ENCODE results near the gene CCDC171. TPM values are rescaled to one million over a fixed set of nuclear protein-coding genes. Genes with fewer than 3 reads are reported as not detected.

CCDC171 gene
- total RNA-seq, 3 donors from 2014 or later (not counting 1 experiment from before 2014, with no cell fraction given), result 1.5 to 2.6 (median 2.2) TPM

- Mint-ChIP-seq H3K9me3 (peaks cover 0 to 4% of the 10 kb centered on the region in 2 donors), H3K4me1 (no peaks in the 10 kb centered on the region), H3K36me3 (no peaks in the 10 kb centered on the region), H3K4me3 (no peak overlapping the region), H3K27ac (no peak overlapping the region), H3K27me3 (ENCODE audit: low read depth in 2 of 2) (peaks cover 5 to 16% of the 10 kb centered on the region in 2 donors)
- Histone ChIP-seq H3K4me1 (ENCODE audit: control insufficient read depth, insufficient read depth, low read length) (no peaks in the 10 kb centered on the region), H3K27ac (ENCODE audit: low read length) (no peak overlapping the region), H3K9me3 (ENCODE audit: control insufficient read depth, insufficient read depth, low read length) (no peaks in the 10 kb centered on the region), H3K27me3 (ENCODE audit: control insufficient read depth, insufficient read depth, low read length) (no peaks in the 10 kb centered on the region), H3K4me3 (ENCODE audit: low read length) (no peak overlapping the region), H3K36me3 (ENCODE audit: control insufficient read depth, insufficient read depth, low read length) (no peaks in the 10 kb centered on the region)
- 88% methylated on average over 2 of the region's 2 CpGs for WGBS (ENCODE audit: insufficient coverage)
- DNase-seq (no peak), ATAC-seq (no peak)
- TF ChIP-seq CTCF (IDR thresholded peaks at IDR 0.05), result no peak
- intact Hi-C loops (cut with micrococcal nuclease), result no loop called here
Observed at GRCh38 chr9:16000811-16001210, 448.0 kb downstream of the CCDC171 start.

GRCh38 chr9:16001856-16002255 lies 449.0 kb downstream of the CCDC171 start:
- no peak for TF ChIP-seq CTCF (IDR thresholded peaks at IDR 0.05)
- Histone ChIP-seq H3K4me1 (ENCODE audit: control insufficient read depth, insufficient read depth, low read length) (no peaks in the 10 kb centered on the region), H3K36me3 (ENCODE audit: control insufficient read depth, insufficient read depth, low read length) (no peaks in the 10 kb centered on the region), H3K27me3 (ENCODE audit: control insufficient read depth, insufficient read depth, low read length) (no peaks in the 10 kb centered on the region), H3K9me3 (ENCODE audit: control insufficient read depth, insufficient read depth, low read length) (no peaks in the 10 kb centered on the region), H3K4me3 (ENCODE audit: low read length) (no peak overlapping the region), H3K27ac (ENCODE audit: low read length) (no peak overlapping the region)
- no peak overlapping the region for H3K27ac Mint-ChIP-seq
- DNase-seq (no peak), ATAC-seq (no peak)
- no peaks in the 10 kb centered on the region for H3K36me3 Mint-ChIP-seq
- WGBS (ENCODE audit: insufficient coverage), result 91% methylated on average over 2 of the region's 2 CpGs
- H3K4me1 Mint-ChIP-seq, result no peaks in the 10 kb centered on the region
- intact Hi-C loops (cut with micrococcal nuclease), result no loop called here
- no peak overlapping the region for H3K4me3 Mint-ChIP-seq
- peaks cover 5 to 16% of the 10 kb centered on the region in 2 donors for H3K27me3 Mint-ChIP-seq (ENCODE audit: low read depth in 2 of 2)
- peaks cover 0 to 2% of the 10 kb centered on the region in 2 donors for H3K9me3 Mint-ChIP-seq

GRCh38 chr9:16002816-16003215 lies 450.0 kb downstream of the CCDC171 start:
- Histone ChIP-seq H3K27me3 (ENCODE audit: control insufficient read depth, insufficient read depth, low read length) (no peaks in the 10 kb centered on the region), H3K9me3 (ENCODE audit: control insufficient read depth, insufficient read depth, low read length) (no peaks in the 10 kb centered on the region), H3K4me3 (ENCODE audit: low read length) (no peak overlapping the region), H3K36me3 (ENCODE audit: control insufficient read depth, insufficient read depth, low read length) (no peaks in the 10 kb centered on the region), H3K4me1 (ENCODE audit: control insufficient read depth, insufficient read depth, low read length) (no peaks in the 10 kb centered on the region), H3K27ac (ENCODE audit: low read length) (no peak overlapping the region)
- Mint-ChIP-seq H3K4me3 (no peak overlapping the region), H3K36me3 (no peaks in the 10 kb centered on the region), H3K27ac (no peak overlapping the region), H3K9me3 (peaks cover 0 to 2% of the 10 kb centered on the region in 2 donors), H3K4me1 (no peaks in the 10 kb centered on the region), H3K27me3 (ENCODE audit: low read depth in 2 of 2) (peaks cover 3 to 14% of the 10 kb centered on the region in 2 donors)
- intact Hi-C loops (cut with micrococcal nuclease), result no loop called here
- no peak for TF ChIP-seq CTCF (IDR thresholded peaks at IDR 0.05)
- WGBS (ENCODE audit: insufficient coverage), result 100% methylated on average over 3 of the region's 3 CpGs
- DNase-seq (no peak), ATAC-seq (peak in 1 of 3 donors; percentile 15)

- peaks cover 0 to 2% of the 10 kb centered on the region in 2 donors for H3K9me3 Mint-ChIP-seq
- intact Hi-C loops (cut with micrococcal nuclease), result no loop called here
- no peak overlapping the region for H3K4me3 ChIP-seq (ENCODE audit: low read length)
- DNase-seq, result no peak
- no peak overlapping the region for H3K4me3 Mint-ChIP-seq
- H3K9me3 ChIP-seq (ENCODE audit: control insufficient read depth, insufficient read depth, low read length), result no peaks in the 10 kb centered on the region
- no peaks in the 10 kb centered on the region for H3K4me1 Mint-ChIP-seq
- H3K4me1 ChIP-seq (ENCODE audit: control insufficient read depth, insufficient read depth, low read length), result no peaks in the 10 kb centered on the region
- no peak for TF ChIP-seq CTCF (IDR thresholded peaks at IDR 0.05)
- no peak overlapping the region for H3K27ac Mint-ChIP-seq
- H3K27ac ChIP-seq (ENCODE audit: low read length), result no peak overlapping the region
- 89% methylated on average over 6 of the region's 6 CpGs for WGBS (ENCODE audit: insufficient coverage)
- no peaks in the 10 kb centered on the region for H3K36me3 ChIP-seq (ENCODE audit: control insufficient read depth, insufficient read depth, low read length)
- no peaks in the 10 kb centered on the region for H3K27me3 ChIP-seq (ENCODE audit: control insufficient read depth, insufficient read depth, low read length)
- no peak for ATAC-seq
- H3K36me3 Mint-ChIP-seq, result no peaks in the 10 kb centered on the region
- peaks cover 5 to 9% of the 10 kb centered on the region in 2 donors for H3K27me3 Mint-ChIP-seq (ENCODE audit: low read depth in 2 of 2)
Observed at GRCh38 chr9:16003785-16004184, 450.9 kb downstream of the CCDC171 start.
